Measurements from ENCODE around the gene RASD2.

- TF ChIP-seq CTCF (IDR thresholded peaks at IDR 0.05 in 8 of 11, conservative IDR thresholded peaks at IDR 0.05 in 3 of 11): no peak
- no peak for TF ChIP-seq POLR2A (IDR thresholded peaks at IDR 0.05)
Measured at GRCh38 chr22:35552196-35552842, 11.7 kb downstream of the RASD2 start.
